GM12878 (cell line): ENCODE measurements around the gene EXOC7.

Experiments used
- ATF2 ChIP-seq: IDR thresholded peaks from 2 replicates; pipeline ENCODE4 v1.6.1; 2012; ENCODE audit warnings: low read length, inconsistent platforms
- CTCF ChIP-seq, 3 experiments: IDR thresholded peaks in 2 of 3; conservative IDR thresholded peaks in 1 of 3; 2 replicates each; pipeline ENCODE4 v1.5.1; 2011; ENCODE audit warnings: low read depth in 3 of 3, low read length in 3 of 3, mild to moderate bottlenecking in 3 of 3, control low read depth in 2 of 3, moderate library complexity in 2 of 3, inconsistent platforms in 1 of 3, mixed read lengths in 1 of 3; ENCODE audit not compliant: control insufficient read depth in 2 of 3, insufficient read depth in 1 of 3; ENCODE audit errors: extremely low read depth in 1 of 3
- JUNB ChIP-seq: IDR thresholded peaks from 2 replicates; pipeline ENCODE4 v1.6.1; 2016; ENCODE audit warnings: antibody characterized with exemption, mild to moderate bottlenecking
- POLR2AphosphoS5 ChIP-seq: IDR thresholded peaks from 2 replicates; pipeline ENCODE4 v1.6.1; 2011; ENCODE audit warnings: mild to moderate bottlenecking, low read length, inconsistent platforms
- SMC3 ChIP-seq: IDR thresholded peaks from 2 replicates; pipeline ENCODE4 v1.6.1; 2011; ENCODE audit warnings: low read length, improper control_type of control experiment, borderline replicate concordance

- TF ChIP-seq POLR2AphosphoS5 (no peak), CTCF (IDR thresholded peaks at IDR 0.05 in 2 of 3, conservative IDR thresholded peaks at IDR 0.05 in 1 of 3; ENCODE audit: control insufficient read depth in 2 of 3, extremely low read depth in 1 of 3, insufficient read depth in 1 of 3, low read depth in 3 of 3, low read length in 3 of 3) (no peak), SMC3 (no peak), ATF2 (no peak), JUNB (no peak)
These were observed 26.9 kb upstream of the EXOC7 start for GRCh38 chr17:76130473-76130872.
